GM10266 (cell line): ENCODE data around the gene ZFPM1.

ENCODE experiments used
- DNase-seq: peaks from one replicate; pipeline ENCODE4 v3.0.0; 2012; ENCODE audit errors: extremely low spot score
- TF ChIP-seq, protein P1 (sequence below): IDR thresholded peaks from 2 replicates; pipeline ENCODE4 v1.5.1; 2012; ENCODE audit warnings: mild to moderate bottlenecking, low read depth; ENCODE audit not compliant: control insufficient read depth, insufficient read depth; ENCODE audit errors: missing control alignments

Gene ZFPM1

GRCh38 chr16:88525663-88525990 lies 72.5 kb downstream of the ZFPM1 start:
- no peak for DNase-seq
- TF ChIP-seq, protein P1, sequence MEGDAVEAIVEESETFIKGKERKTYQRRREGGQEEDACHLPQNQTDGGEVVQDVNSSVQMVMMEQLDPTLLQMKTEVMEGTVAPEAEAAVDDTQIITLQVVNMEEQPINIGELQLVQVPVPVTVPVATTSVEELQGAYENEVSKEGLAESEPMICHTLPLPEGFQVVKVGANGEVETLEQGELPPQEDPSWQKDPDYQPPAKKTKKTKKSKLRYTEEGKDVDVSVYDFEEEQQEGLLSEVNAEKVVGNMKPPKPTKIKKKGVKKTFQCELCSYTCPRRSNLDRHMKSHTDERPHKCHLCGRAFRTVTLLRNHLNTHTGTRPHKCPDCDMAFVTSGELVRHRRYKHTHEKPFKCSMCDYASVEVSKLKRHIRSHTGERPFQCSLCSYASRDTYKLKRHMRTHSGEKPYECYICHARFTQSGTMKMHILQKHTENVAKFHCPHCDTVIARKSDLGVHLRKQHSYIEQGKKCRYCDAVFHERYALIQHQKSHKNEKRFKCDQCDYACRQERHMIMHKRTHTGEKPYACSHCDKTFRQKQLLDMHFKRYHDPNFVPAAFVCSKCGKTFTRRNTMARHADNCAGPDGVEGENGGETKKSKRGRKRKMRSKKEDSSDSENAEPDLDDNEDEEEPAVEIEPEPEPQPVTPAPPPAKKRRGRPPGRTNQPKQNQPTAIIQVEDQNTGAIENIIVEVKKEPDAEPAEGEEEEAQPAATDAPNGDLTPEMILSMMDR: no peak

- TF ChIP-seq, protein P1: no peak
- no peak for DNase-seq
Observed at GRCh38 chr16:88526008-88526905, 73.2 kb downstream of the ZFPM1 start.

GRCh38 chr16:88526906-88527185 lies 73.8 kb downstream of the ZFPM1 start:
- TF ChIP-seq, protein P1: no peak
- DNase-seq: no peak

GRCh38 chr16:88527186-88527936 lies 74.3 kb downstream of the ZFPM1 start:
- peak; percentile 93 for DNase-seq
- TF ChIP-seq, protein P1: peak; percentile 92

DNA sequence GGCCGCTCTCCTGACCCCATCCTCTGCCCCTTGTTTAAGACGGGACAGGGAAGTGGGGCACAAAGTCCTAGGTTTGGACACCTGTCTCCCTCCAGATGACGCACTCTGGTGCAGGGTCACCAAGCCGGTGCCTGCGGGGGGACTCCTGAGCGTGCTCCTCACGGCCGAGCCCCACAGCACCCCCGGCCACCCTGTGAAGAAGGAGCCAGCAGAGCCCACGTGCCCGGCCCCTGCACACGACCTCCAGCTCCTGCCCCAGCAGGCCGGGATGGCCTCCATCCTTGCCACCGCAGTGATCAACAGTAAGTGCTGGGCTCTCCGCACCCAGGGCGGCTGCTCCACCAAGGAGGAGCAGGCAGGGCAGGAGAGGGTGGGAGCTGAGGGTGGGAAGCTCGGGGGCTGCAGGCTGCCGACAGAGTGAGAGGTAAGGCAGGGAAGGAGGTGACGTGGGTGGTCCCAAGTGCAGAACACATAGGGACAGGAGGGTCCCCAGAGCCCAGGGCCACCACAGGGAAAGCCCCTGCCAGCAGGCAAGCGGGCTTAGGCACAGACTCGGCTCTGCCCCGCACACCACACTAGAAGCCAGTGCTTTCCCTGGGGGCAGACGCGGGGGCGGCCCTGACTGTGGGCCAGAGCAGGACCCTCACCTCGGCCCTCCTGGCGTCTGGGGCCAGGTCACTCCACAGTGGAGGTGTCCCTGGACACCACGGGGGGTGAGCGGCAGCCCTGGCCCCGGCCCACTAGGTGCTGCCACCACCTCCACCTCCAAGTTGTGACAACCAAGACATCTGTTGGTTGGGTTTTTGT lies 75.1 kb downstream of the ZFPM1 start:
- TF ChIP-seq, protein P1: no peak
- DNase-seq: no peak

DNA sequence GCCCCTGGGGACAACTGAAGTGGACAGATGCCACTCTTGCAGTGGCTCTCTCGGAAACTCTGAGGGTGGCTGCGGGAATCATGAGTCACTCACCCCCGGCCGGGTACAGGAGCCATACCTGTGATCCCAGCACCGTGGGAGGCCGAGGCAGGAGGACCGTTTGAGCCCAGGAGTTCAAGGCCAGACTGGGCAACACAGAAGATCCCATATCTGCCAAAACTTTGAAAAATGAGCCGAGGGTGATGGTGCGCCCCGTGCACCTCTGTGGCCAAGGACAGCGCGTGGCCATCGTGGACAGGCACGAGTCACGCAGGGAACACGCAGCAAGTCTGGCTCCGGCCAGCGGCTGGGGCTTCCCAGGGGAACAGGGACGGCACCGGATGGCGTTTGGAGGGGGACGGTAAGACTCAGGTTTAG lies 75.8 kb downstream of the ZFPM1 start:
- TF ChIP-seq, protein P1: no peak
- DNase-seq: no peak

GRCh38 chr16:88529596-88529995 lies 76.5 kb downstream of the ZFPM1 start:
- TF ChIP-seq, protein P1: no peak
- no peak for DNase-seq
